WTC11 (cell line): Measurements from ENCODE around the gene CDK5R2. TPM values are rescaled to one million over a fixed set of nuclear protein-coding genes. Genes with fewer than 3 reads are reported as not detected.

Experiments
- ATAC-seq: fragments of 200-7000 bp; cut with Tn5 transposase; 2 replicates; pipeline ENCODE4 v1.10.0; 2021; ENCODE audit warnings: mild to moderate bottlenecking, moderate library complexity
- CTCF ChIA-PET: fragments of 300-600 bp; sonication (Branson Sonifier 250); formaldehyde crosslinking; loops from one replicate; lab custom pipeline; 2021; ENCODE audit warnings: antibody characterized with exemption; lab: Charles Lee
- POLR2A ChIA-PET: fragments of 350-600 bp; sonication (Branson Sonifier 250); formaldehyde crosslinking; loops from one replicate; lab custom pipeline; 2021; ENCODE audit warnings: antibody characterized with exemption; lab: Charles Lee
- DNase-seq: peaks from one replicate; pipeline ENCODE4 v3.0.0; 2021; ENCODE audit warnings: low spot score
- H3K27ac Mint-ChIP-seq: 2 replicates; pipeline ENCODE4 v1.8.0; 2021; ENCODE audit warnings: mixed read lengths
- H3K27me3 Mint-ChIP-seq: 2 replicates; pipeline ENCODE4 v1.8.0; 2021; ENCODE audit warnings: low read depth, mild to moderate bottlenecking, moderate library complexity, mixed read lengths
- H3K36me3 Mint-ChIP-seq: 2 replicates; pipeline ENCODE4 v1.8.0; 2021; ENCODE audit warnings: mixed read lengths
- H3K4me1 Mint-ChIP-seq: 2 replicates; pipeline ENCODE4 v1.8.0; 2022; ENCODE audit warnings: mixed read lengths
- H3K4me3 Mint-ChIP-seq: 2 replicates; pipeline ENCODE4 v1.8.0; 2021; ENCODE audit warnings: mild to moderate bottlenecking, moderate library complexity, mixed read lengths
- H3K9me3 Mint-ChIP-seq: 2 replicates; pipeline ENCODE4 v1.8.0; 2021; ENCODE audit warnings: mixed read lengths
- CDX4 ChIP-seq: fragments of 250-450 bp; sonication (Bioruptor Pico); IDR thresholded peaks from 2 replicates; pipeline ENCODE4 v1.9.0; 2021; ENCODE audit warnings: moderate library complexity, mild to moderate bottlenecking, inconsistent platforms, borderline replicate concordance
- CREB1 ChIP-seq: sonication (generic); formaldehyde crosslinking; IDR thresholded peaks from 2 replicates; pipeline ENCODE4 v1.8.0; 2023; ENCODE audit warnings: mild to moderate bottlenecking, missing genetic modification reagents
- CREM ChIP-seq: sonication (generic); formaldehyde crosslinking; IDR thresholded peaks from 2 replicates; pipeline ENCODE4 v1.8.1; 2022; ENCODE audit warnings: mild to moderate bottlenecking, missing genetic modification reagents, moderate library complexity
- E2F5 ChIP-seq: sonication (generic); formaldehyde crosslinking; IDR thresholded peaks from 2 replicates; pipeline ENCODE4 v1.8.1; 2022; ENCODE audit warnings: mild to moderate bottlenecking, moderate library complexity, missing genetic modification reagents
- ERG ChIP-seq: fragments of 250-450 bp; sonication (Bioruptor Pico); IDR thresholded peaks from 2 replicates; pipeline ENCODE4 v1.8.0; 2021; ENCODE audit warnings: mild to moderate bottlenecking
- ESRRA ChIP-seq: sonication (generic); formaldehyde crosslinking; IDR thresholded peaks from 2 replicates; pipeline ENCODE4 v1.8.1; 2022; ENCODE audit warnings: mild to moderate bottlenecking, missing genetic modification reagents, borderline replicate concordance
- FOXJ3 ChIP-seq: sonication (generic); formaldehyde crosslinking; IDR thresholded peaks from 2 replicates; pipeline ENCODE4 v1.9.0; 2021; ENCODE audit warnings: missing genetic modification reagents, mild to moderate bottlenecking, borderline replicate concordance
- GTF2I ChIP-seq: fragments of 250-450 bp; sonication (Bioruptor Pico); conservative IDR thresholded peaks from 2 replicates; pipeline ENCODE4 v1.4.0; 2021; ENCODE audit warnings: mild to moderate bottlenecking
- NR3C1 ChIP-seq: sonication (generic); formaldehyde crosslinking; conservative IDR thresholded peaks from 2 replicates; pipeline ENCODE4 v1.8.1; 2023; ENCODE audit warnings: low read depth, mild to moderate bottlenecking, missing genetic modification reagents
- OVOL2 ChIP-seq: fragments of 250-450 bp; sonication (Bioruptor Pico); IDR thresholded peaks from 2 replicates; pipeline ENCODE4 v1.9.0; 2021; ENCODE audit warnings: mild to moderate bottlenecking, borderline replicate concordance
- RORB ChIP-seq: fragments of 250-450 bp; sonication (Bioruptor Pico); IDR thresholded peaks from 2 replicates; pipeline ENCODE4 v1.9.0; 2021; ENCODE audit warnings: mild to moderate bottlenecking
- SP1 ChIP-seq: sonication (generic); formaldehyde crosslinking; conservative IDR thresholded peaks from 2 replicates; pipeline ENCODE4 v1.8.1; 2022; ENCODE audit warnings: missing genetic modification reagents
- TCF7 ChIP-seq: sonication (generic); formaldehyde crosslinking; IDR thresholded peaks from 2 replicates; pipeline ENCODE4 v1.8.0; 2022; ENCODE audit warnings: mild to moderate bottlenecking, low read depth, missing genetic modification reagents, moderate library complexity
- ZNF232 ChIP-seq: sonication (generic); formaldehyde crosslinking; IDR thresholded peaks from 2 replicates; pipeline ENCODE4 v1.8.0; 2022; ENCODE audit warnings: mild to moderate bottlenecking, missing genetic modification reagents
- ZNF317 ChIP-seq: sonication (generic); formaldehyde crosslinking; IDR thresholded peaks from 2 replicates; pipeline ENCODE4 v1.8.1; 2023; ENCODE audit warnings: low read depth, mild to moderate bottlenecking, moderate library complexity, missing genetic modification reagents, borderline replicate concordance
- ZNF416 ChIP-seq: fragments of 250-450 bp; sonication (Bioruptor Pico); IDR thresholded peaks from 2 replicates; pipeline ENCODE4 v1.9.0; 2021; ENCODE audit warnings: mild to moderate bottlenecking, inconsistent platforms
- ZNF512 ChIP-seq: sonication (generic); formaldehyde crosslinking; IDR thresholded peaks from 2 replicates; pipeline ENCODE4 v1.8.1; 2022; ENCODE audit warnings: missing genetic modification reagents, borderline replicate concordance
- ZSCAN18 ChIP-seq: fragments of 250-450 bp; sonication (Bioruptor Pico); IDR thresholded peaks from 2 replicates; pipeline ENCODE4 v2.1.2; 2022; ENCODE audit warnings: mild to moderate bottlenecking, moderate library complexity
- total RNA-seq: library from RNA; stranded (reverse); gene quantifications from 3 replicates; pipeline ENCODE4 v1.2.3, GENCODE V29; 2021
- TF ChIP-seq, protein P1 (sequence below): fragments of 250-450 bp; sonication (Bioruptor Pico); IDR thresholded peaks from 2 replicates; pipeline ENCODE4 v1.9.0; 2021; ENCODE audit warnings: mild to moderate bottlenecking, borderline replicate concordance

CDK5R2 gene
- total RNA-seq, 1 experiment from 2014 or later, result 0.26 TPM

DNA sequence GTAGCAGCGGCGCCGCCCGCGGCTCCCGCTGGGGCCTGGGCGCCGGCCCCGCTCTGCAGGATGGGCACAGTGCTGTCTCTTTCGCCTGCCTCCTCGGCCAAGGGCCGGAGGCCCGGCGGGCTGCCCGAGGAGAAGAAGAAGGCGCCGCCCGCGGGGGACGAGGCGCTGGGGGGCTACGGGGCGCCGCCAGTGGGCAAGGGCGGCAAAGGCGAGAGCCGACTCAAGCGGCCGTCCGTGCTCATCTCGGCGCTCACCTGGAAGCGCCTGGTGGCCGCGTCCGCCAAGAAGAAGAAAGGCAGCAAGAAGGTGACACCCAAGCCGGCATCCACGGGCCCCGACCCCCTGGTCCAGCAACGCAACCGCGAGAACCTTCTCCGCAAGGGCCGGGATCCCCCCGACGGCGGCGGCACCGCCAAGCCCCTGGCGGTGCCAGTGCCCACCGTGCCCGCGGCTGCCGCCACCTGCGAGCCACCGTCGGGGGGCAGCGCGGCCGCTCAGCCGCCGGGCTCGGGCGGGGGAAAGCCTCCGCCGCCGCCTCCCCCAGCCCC lies 369 bp downstream of the CDK5R2 start:
- peaks cover 31% of the 10 kb centered on the region for H3K4me1 Mint-ChIP-seq
- H3K36me3 Mint-ChIP-seq, result no peaks in the 10 kb centered on the region
- H3K9me3 Mint-ChIP-seq, result no peaks in the 10 kb centered on the region
- POLR2A ChIA-PET, result no interaction called here
- H3K27me3 Mint-ChIP-seq, result peaks cover 95% of the 10 kb centered on the region
- no peak for DNase-seq
- H3K4me3 Mint-ChIP-seq, result peak overlapping the region; percentile 84; the same call in 1 of the 2 replicates
- TF ChIP-seq, protein P1, sequence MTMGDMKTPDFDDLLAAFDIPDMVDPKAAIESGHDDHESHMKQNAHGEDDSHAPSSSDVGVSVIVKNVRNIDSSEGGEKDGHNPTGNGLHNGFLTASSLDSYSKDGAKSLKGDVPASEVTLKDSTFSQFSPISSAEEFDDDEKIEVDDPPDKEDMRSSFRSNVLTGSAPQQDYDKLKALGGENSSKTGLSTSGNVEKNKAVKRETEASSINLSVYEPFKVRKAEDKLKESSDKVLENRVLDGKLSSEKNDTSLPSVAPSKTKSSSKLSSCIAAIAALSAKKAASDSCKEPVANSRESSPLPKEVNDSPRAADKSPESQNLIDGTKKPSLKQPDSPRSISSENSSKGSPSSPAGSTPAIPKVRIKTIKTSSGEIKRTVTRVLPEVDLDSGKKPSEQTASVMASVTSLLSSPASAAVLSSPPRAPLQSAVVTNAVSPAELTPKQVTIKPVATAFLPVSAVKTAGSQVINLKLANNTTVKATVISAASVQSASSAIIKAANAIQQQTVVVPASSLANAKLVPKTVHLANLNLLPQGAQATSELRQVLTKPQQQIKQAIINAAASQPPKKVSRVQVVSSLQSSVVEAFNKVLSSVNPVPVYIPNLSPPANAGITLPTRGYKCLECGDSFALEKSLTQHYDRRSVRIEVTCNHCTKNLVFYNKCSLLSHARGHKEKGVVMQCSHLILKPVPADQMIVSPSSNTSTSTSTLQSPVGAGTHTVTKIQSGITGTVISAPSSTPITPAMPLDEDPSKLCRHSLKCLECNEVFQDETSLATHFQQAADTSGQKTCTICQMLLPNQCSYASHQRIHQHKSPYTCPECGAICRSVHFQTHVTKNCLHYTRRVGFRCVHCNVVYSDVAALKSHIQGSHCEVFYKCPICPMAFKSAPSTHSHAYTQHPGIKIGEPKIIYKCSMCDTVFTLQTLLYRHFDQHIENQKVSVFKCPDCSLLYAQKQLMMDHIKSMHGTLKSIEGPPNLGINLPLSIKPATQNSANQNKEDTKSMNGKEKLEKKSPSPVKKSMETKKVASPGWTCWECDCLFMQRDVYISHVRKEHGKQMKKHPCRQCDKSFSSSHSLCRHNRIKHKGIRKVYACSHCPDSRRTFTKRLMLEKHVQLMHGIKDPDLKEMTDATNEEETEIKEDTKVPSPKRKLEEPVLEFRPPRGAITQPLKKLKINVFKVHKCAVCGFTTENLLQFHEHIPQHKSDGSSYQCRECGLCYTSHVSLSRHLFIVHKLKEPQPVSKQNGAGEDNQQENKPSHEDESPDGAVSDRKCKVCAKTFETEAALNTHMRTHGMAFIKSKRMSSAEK (CRISPR knock-in tag), result no peak
- TF ChIP-seq ZSCAN18 (CRISPR knock-in tag) (no peak), CREM (CRISPR knock-in tag) (no peak), FOXJ3 (CRISPR knock-in tag) (no peak), ZNF317 (CRISPR knock-in tag) (no peak), OVOL2 (CRISPR knock-in tag) (no peak), ERG (CRISPR knock-in tag) (no peak)
- CTCF ChIA-PET, result interaction anchor here (0.6 to 8.8 kb wide), 13 partner anchors 15 to 112 kb away, joined by 3 to 116 read pairs (median 5); no protein-coding TSS in a partner anchor
- ATAC-seq, result no peak
- no peak overlapping the region for H3K27ac Mint-ChIP-seq

GRCh38 chr2:218960309-218961165 lies 1.1 kb downstream of the CDK5R2 start:
- H3K27ac Mint-ChIP-seq, result no peak overlapping the region
- TF ChIP-seq E2F5 (CRISPR knock-in tag) (no peak), NR3C1 (CRISPR knock-in tag) (no peak), ZNF232 (CRISPR knock-in tag) (no peak), SP1 (CRISPR knock-in tag) (no peak), CREM (CRISPR knock-in tag) (no peak), OVOL2 (CRISPR knock-in tag) (no peak), ZNF416 (CRISPR knock-in tag) (no peak), CDX4 (CRISPR knock-in tag) (no peak), TCF7 (CRISPR knock-in tag) (no peak), RORB (CRISPR knock-in tag) (no peak), ESRRA (CRISPR knock-in tag) (no peak), ZNF512 (CRISPR knock-in tag) (no peak), GTF2I (no peak), CREB1 (no peak)
- TF ChIP-seq, all 79 proteins: peak for 0
- POLR2A ChIA-PET, result no interaction called here
- no peak for ATAC-seq
- CTCF ChIA-PET, result interaction anchor here (1.4 to 8.8 kb wide), 4 partner anchors 15 to 83 kb away, joined by 5 to 116 read pairs (median 10); no protein-coding TSS in a partner anchor
- Mint-ChIP-seq H3K4me3 (peak overlapping the region; percentile 69), H3K9me3 (no peaks in the 10 kb centered on the region), H3K4me1 (peaks cover 31% of the 10 kb centered on the region), H3K36me3 (no peaks in the 10 kb centered on the region), H3K27me3 (peaks cover 92% of the 10 kb centered on the region)
- DNase-seq, result no peak
